Body of pancreas (tissue), 4 donors: ENCODE results near the gene LYRM4. TPM values are rescaled to one million over a fixed set of nuclear protein-coding genes. Genes with fewer than 3 reads are reported as not detected.

Experiments used
- ATAC-seq: fragments of 150-250 bp; one replicate; pipeline ENCODE4 v1.9.1; 2016
- DNase-seq, 4 donors: peaks; one replicate each; pipeline ENCODE4 v3.0.0-alpha.2; 2019
- H3K27ac ChIP-seq, 4 donors: fragments of 200-600 bp; sonication (generic); 1 replicate in 3 of 4; 2 replicates in 1 of 4; pipeline versions ENCODE4 v1.5.1 to v1.6.1; 2016 to 2019; ENCODE audit warnings: mild to moderate bottlenecking in 1 of 4, mixed read lengths in 1 of 4, moderate library complexity in 1 of 4
- H3K27me3 ChIP-seq, 2 donors: fragments of 200-600 bp; sonication (generic); one replicate each; pipeline ENCODE4 v1.6.0; 2016; ENCODE audit warnings: mild to moderate bottlenecking in 1 of 2
- H3K36me3 ChIP-seq, 2 donors: fragments of 200-600 bp; sonication (generic); replicated peaks in 1 of 2; 2 replicates each; pipeline ENCODE4 v1.5.1; 2016; ENCODE audit warnings: low read depth in 2 of 2; ENCODE audit not compliant: insufficient read depth in 1 of 2
- H3K4me1 ChIP-seq: fragments of 200-600 bp; sonication (generic); one replicate; pipeline ENCODE4 v1.6.0; 2016
- H3K4me3 ChIP-seq, 2 donors: fragments of 200-600 bp; sonication (generic); 1 replicate in 1 of 2; 2 replicates in 1 of 2; pipeline ENCODE4 v1.5.1; 2016 to 2019
- H3K9me3 ChIP-seq, 3 donors: fragments of 200-600 bp; sonication (generic); 1 replicate in 2 of 3; 2 replicates in 1 of 3; pipeline ENCODE4 v1.5.1; 2016
- POLR2A ChIP-seq, 3 donors: fragments of 450-650 bp; IDR thresholded peaks; one replicate each; pipeline ENCODE4 v1.6.1; 2016; ENCODE audit warnings: antibody characterized with exemption in 3 of 3, mild to moderate bottlenecking in 2 of 3
- WGBS, 2 donors: methylation state at CpG; one replicate each; pipeline ENCODE4 v1.1.5; 2017; 5-methylcytosine and 5-hydroxymethylcytosine counted together
- intact Hi-C: fragments of 100-400 bp; cut with DNase I; formaldehyde crosslinking; loops from one replicate; pipeline ENCODE4 v1.15.1; 2023
- total RNA-seq, 2 donors: library from RNA; depleted of rRNA; stranded (reverse); fragments of >200 nt; gene quantifications; one replicate each; pipeline ENCODE4 v1.1.0, GENCODE V29; 2016
- TF ChIP-seq, protein P1 (sequence below), 7 experiments: fragments of 450-650 bp in 4 of 7; fragments of 200-600 bp in 3 of 7; sonication (generic) in 3 of 7; IDR thresholded peaks; one replicate each; pipeline ENCODE4 v1.5.1; 2016 to 2019; ENCODE audit warnings: antibody characterized with exemption in 7 of 7

Gene LYRM4
- total RNA-seq, 2 donors from 2014 or later = 15.3 to 18.5 TPM

GRCh38 chr6:5108068-5108467 is 152.7 kb downstream of the LYRM4 start:
- Histone ChIP-seq H3K9me3 (peaks cover 0 to 7% (median 0%) of the 10 kb centered on the region in 3 donors), H3K27ac (no peak overlapping the region), H3K4me1 (no peaks in the 10 kb centered on the region), H3K36me3 (no peaks in the 10 kb centered on the region), H3K4me3 (no peak overlapping the region), H3K27me3 (no peaks in the 10 kb centered on the region)
- intact Hi-C loops = no loop called here
- ATAC-seq (no peak), DNase-seq (no peak)
- 76 to 80% methylated on average over 9 of the region's 9 CpGs for WGBS, 2 donors
- TF ChIP-seq, protein P1, sequence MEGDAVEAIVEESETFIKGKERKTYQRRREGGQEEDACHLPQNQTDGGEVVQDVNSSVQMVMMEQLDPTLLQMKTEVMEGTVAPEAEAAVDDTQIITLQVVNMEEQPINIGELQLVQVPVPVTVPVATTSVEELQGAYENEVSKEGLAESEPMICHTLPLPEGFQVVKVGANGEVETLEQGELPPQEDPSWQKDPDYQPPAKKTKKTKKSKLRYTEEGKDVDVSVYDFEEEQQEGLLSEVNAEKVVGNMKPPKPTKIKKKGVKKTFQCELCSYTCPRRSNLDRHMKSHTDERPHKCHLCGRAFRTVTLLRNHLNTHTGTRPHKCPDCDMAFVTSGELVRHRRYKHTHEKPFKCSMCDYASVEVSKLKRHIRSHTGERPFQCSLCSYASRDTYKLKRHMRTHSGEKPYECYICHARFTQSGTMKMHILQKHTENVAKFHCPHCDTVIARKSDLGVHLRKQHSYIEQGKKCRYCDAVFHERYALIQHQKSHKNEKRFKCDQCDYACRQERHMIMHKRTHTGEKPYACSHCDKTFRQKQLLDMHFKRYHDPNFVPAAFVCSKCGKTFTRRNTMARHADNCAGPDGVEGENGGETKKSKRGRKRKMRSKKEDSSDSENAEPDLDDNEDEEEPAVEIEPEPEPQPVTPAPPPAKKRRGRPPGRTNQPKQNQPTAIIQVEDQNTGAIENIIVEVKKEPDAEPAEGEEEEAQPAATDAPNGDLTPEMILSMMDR (IDR thresholded peaks at IDR 0.05) = no peak
- no peak for TF ChIP-seq POLR2A (IDR thresholded peaks at IDR 0.05)

DNA sequence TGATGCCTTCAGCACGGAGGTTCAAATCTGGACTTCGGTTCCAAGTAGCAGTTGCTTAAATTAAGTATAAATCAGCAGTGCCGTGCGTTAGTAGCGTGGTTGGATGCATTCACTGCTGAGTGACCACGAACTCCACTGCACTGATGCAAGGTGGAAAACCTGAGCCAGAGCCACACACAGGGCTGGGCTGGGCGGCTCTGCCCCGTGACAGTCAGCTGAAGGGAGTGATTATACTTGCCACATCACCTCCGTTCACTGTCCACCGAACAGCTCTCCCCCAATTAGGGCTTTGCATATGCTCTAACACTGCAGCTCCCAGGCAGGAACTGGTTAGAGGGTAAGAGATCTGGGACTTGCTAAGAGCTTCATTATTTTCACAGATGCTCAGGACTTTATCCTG is 153.4 kb downstream of the LYRM4 start:
- intact Hi-C loops = no loop called here
- H3K4me1 ChIP-seq = no peaks in the 10 kb centered on the region
- no peak for ATAC-seq

DNA sequence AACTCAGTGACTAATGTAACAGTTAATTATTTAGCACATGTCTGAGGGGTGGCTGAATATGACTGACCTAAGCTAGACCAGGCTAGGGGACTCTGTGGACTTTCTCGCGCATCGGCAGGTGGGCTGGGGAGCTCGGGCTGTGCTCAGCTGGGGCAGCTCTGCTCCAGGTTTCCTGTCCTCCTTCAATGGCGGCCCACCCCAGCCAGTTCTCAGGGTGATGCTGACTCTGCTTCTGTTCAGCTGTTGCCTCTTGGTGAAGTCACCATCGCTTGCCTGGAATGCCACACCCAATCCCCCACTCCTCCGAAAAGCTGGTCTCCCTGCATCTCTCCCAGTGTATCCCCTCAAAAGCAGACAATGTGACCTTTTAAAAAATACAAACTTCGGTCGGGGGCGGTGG is 155.6 kb downstream of the LYRM4 start:
- no peaks in the 10 kb centered on the region for H3K4me1 ChIP-seq
- no peaks in the 10 kb centered on the region for H3K27me3 ChIP-seq
- no peak overlapping the region for H3K27ac ChIP-seq
- WGBS, 2 donors = 94 to 100% methylated on average over 2 to 10 of the region's 10 CpGs
- TF ChIP-seq, protein P1 (IDR thresholded peaks at IDR 0.05) = no peak
- no peak for TF ChIP-seq POLR2A (IDR thresholded peaks at IDR 0.05)
- intact Hi-C loops = no loop called here
- peaks cover 0 to 7% (median 0%) of the 10 kb centered on the region in 3 donors for H3K9me3 ChIP-seq
- ATAC-seq (no peak), DNase-seq (no peak)
- H3K36me3 ChIP-seq = no peaks in the 10 kb centered on the region
- H3K4me3 ChIP-seq = no peak overlapping the region

More for the DNA sequence above, 153.4 kb downstream of the LYRM4 start:
- Histone ChIP-seq H3K27ac (no peak overlapping the region), H3K4me3 (no peak overlapping the region), H3K27me3 (no peaks in the 10 kb centered on the region), H3K9me3 (peaks cover 0 to 7% (median 0%) of the 10 kb centered on the region in 3 donors), H3K36me3 (no peaks in the 10 kb centered on the region)
- WGBS, 2 donors = 90 to 91% methylated on average over 10 of the region's 10 CpGs
- no peak for TF ChIP-seq POLR2A (IDR thresholded peaks at IDR 0.05)
- TF ChIP-seq, protein P1 (IDR thresholded peaks at IDR 0.05) = no peak
- no peak for DNase-seq

GRCh38 chr6:5104667-5105066 is 156.1 kb downstream of the LYRM4 start:
- Histone ChIP-seq H3K4me1 (no peaks in the 10 kb centered on the region), H3K4me3 (no peak overlapping the region), H3K27ac (no peak overlapping the region), H3K9me3 (peaks cover 0 to 7% (median 0%) of the 10 kb centered on the region in 3 donors), H3K27me3 (no peaks in the 10 kb centered on the region), H3K36me3 (no peaks in the 10 kb centered on the region)
- DNase-seq (no peak), ATAC-seq (no peak)
- WGBS, 2 donors = 80 to 89% methylated on average over 6 of the region's 6 CpGs
- intact Hi-C loops = no loop called here
- TF ChIP-seq, protein P1 (IDR thresholded peaks at IDR 0.05) = no peak
- TF ChIP-seq POLR2A (IDR thresholded peaks at IDR 0.05) = no peak

- no peak overlapping the region for H3K4me3 ChIP-seq
- no peaks in the 10 kb centered on the region for H3K4me1 ChIP-seq
- H3K27ac ChIP-seq = no peak overlapping the region
- no peaks in the 10 kb centered on the region for H3K27me3 ChIP-seq
- WGBS, 2 donors = 78 to 88% methylated on average over 8 of the region's 8 CpGs
- TF ChIP-seq POLR2A (IDR thresholded peaks at IDR 0.05) = no peak
- TF ChIP-seq, protein P1 (IDR thresholded peaks at IDR 0.05) = no peak
- DNase-seq (no peak), ATAC-seq (no peak)
- no peaks in the 10 kb centered on the region for H3K36me3 ChIP-seq
- H3K9me3 ChIP-seq = peaks cover 0 to 7% (median 0%) of the 10 kb centered on the region in 3 donors
- intact Hi-C loops = no loop called here
Measured at GRCh38 chr6:5103250-5103649, 157.5 kb downstream of the LYRM4 start.
